SK-N-SH treated with all-trans-retinoic acid at 6 μM for 48 hours (cell line): Measurements from ENCODE around the gene CTH.
"Not testable (repeated sequence)": the region's sequence is repeated elsewhere in the genome, so short reads cannot be mapped to it uniquely, and the experiment has no call there.

Experiments
- BACH2 ChIP-seq: fragments of 250-450 bp; sonication (Bioruptor Pico); IDR thresholded peaks from 2 replicates; pipeline ENCODE4 v1.9.0; 2021; ENCODE audit warnings: mild to moderate bottlenecking, borderline replicate concordance
- CREB5 ChIP-seq: fragments of 250-450 bp; sonication (Bioruptor Pico); IDR thresholded peaks from 2 replicates; pipeline ENCODE4 v1.5.1; 2020; ENCODE audit warnings: low read depth, mild to moderate bottlenecking, moderate library complexity
- ESRRG ChIP-seq: fragments of 250-450 bp; sonication (Bioruptor Pico); IDR thresholded peaks from 2 replicates; pipeline ENCODE4 v1.6.1; 2021; ENCODE audit warnings: mild to moderate bottlenecking
- PATZ1 ChIP-seq: fragments of 250-450 bp; sonication (Bioruptor Pico); IDR thresholded peaks from 2 replicates; pipeline ENCODE4 v1.8.0; 2020; ENCODE audit warnings: mild to moderate bottlenecking, moderate library complexity, borderline replicate concordance
- POU6F1 ChIP-seq: fragments of 250-450 bp; sonication (Bioruptor Pico); IDR thresholded peaks from 2 replicates; pipeline ENCODE4 v1.8.0; 2021; ENCODE audit warnings: low read depth, mild to moderate bottlenecking, moderate library complexity, borderline replicate concordance
- SNAI2 ChIP-seq: fragments of 250-450 bp; sonication (Bioruptor Pico); IDR thresholded peaks from 2 replicates; pipeline ENCODE4 v1.5.0; 2020; ENCODE audit warnings: mild to moderate bottlenecking, moderate library complexity
- TOX ChIP-seq: fragments of 250-450 bp; sonication (Bioruptor Pico); IDR thresholded peaks from 2 replicates; pipeline ENCODE4 v1.8.0; 2021; ENCODE audit warnings: mild to moderate bottlenecking, moderate library complexity, borderline replicate concordance
- ZNF70 ChIP-seq: fragments of 450-650 bp; formaldehyde crosslinking; IDR thresholded peaks from 2 replicates; pipeline ENCODE4 v1.5.0; 2020; ENCODE audit warnings: mild to moderate bottlenecking, moderate library complexity
- TF ChIP-seq, protein P1 (sequence below): fragments of 250-450 bp; sonication (Bioruptor Pico); IDR thresholded peaks from 2 replicates; pipeline ENCODE4 v1.5.1; 2021; ENCODE audit warnings: mild to moderate bottlenecking, moderate library complexity

DNA sequence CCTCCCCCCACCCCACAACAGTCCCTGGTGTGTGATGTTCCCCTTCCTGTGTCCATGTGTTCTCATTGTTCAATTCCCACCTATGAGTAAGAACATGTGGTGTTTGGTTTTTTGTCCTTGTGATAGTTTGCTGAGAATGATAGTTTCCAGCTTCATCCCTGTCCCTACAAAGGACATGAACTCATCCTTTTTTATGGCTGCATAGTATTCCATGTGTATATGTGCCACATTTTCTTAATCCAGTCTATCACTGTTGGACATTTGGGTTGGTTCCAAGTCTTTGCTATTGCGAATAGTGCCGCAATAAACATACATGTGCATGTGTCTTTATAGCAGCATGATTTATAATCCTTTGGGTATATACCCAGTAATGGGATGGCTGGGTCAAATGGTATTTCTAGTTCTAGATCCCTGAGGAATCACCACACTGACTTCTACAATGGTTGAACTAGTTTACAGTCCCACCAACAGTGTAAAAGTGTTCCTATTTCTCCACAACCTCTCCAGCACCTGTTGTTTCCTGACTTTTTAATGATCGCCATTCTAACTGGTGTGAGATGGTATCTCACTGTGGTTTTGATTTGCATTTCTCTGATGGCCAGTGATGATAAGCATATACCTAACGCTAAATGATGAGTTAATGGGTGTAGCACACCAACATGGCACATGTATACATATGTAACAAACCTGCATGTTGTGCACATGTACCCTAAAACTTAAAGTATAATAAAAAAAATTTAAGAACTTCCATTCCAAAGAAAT lies 8.1 kb downstream of the CTH start:
- TF ChIP-seq PATZ1; CREB5; ZNF70 (CRISPR knock-in tag); POU6F1 (CRISPR knock-in tag); TOX (CRISPR knock-in tag); BACH2; SNAI2; ESRRG (CRISPR knock-in tag): not testable (repeated sequence)
- TF ChIP-seq, protein P1, sequence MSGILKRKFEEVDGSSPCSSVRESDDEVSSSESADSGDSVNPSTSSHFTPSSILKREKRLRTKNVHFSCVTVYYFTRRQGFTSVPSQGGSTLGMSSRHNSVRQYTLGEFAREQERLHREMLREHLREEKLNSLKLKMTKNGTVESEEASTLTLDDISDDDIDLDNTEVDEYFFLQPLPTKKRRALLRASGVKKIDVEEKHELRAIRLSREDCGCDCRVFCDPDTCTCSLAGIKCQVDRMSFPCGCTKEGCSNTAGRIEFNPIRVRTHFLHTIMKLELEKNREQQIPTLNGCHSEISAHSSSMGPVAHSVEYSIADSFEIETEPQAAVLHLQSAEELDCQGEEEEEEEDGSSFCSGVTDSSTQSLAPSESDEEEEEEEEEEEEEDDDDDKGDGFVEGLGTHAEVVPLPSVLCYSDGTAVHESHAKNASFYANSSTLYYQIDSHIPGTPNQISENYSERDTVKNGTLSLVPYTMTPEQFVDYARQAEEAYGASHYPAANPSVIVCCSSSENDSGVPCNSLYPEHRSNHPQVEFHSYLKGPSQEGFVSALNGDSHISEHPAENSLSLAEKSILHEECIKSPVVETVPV, result not testable (repeated sequence)
